GM18502 (cell line): ENCODE data around the gene LRRC58.
"Not testable (repeated sequence)": the region's sequence is repeated elsewhere in the genome, so short reads cannot be mapped to it uniquely, and the experiment has no call there.

Experiments
- ATAC-seq: cut with Tn5 transposase; IDR thresholded peaks from one replicate; pipeline ENCODE4 v1.9.1; 2021; ENCODE audit warnings: mild to moderate bottlenecking; ENCODE audit not compliant: unreplicated experiment, poor library complexity

LRRC58 gene

DNA sequence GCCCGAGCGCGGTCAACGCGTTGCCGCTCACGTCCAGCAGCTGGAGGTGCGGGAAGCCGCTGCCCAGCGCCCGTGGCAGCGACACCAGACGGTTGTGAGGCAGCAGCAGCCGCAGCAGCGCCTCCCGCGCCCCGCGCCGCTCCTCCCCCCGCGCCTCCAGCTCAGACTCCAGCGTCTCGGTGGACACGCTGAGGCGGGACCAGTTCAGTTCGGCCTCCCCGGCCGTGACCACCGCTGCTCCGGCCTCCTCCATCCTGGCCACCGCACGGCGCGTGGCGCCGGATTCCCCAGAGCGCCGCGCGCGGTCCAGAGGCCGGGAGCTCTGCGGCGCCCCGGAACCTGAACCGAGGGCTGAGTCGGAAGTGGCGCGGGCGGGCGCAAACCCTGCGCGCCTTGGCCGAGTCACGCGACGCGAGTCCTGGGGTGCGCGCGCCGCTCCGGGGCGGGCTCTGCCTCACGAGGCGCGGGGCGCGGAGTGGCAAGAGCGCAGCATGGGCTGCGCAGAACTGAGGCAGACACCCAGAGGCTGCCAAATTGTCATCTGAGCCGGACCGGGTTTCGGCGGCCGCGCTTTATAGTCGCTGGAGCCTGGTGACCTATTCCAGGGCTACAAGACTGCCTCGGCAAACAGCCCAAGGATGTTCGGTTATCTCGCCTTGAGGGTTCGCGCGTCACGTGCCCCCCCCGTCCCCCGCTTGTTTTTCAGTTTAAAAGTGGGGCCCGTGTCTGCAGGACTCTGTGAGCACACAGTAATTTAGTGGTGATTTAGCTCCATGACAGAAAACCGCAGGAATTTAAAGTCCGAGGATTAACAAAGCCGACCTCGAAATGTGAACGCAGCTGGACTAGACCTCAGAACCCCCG, at the start of gene LRRC58:
TSS of gene LRRC58 (minus strand) at position 364 of the 864 bp plus-strand sequence. CDS start at position 253, 111 bp downstream.
- ATAC-seq, result peak; percentile 88

- ATAC-seq, result no peak
Observed at GRCh38 chr3:120396469-120396868, 47.3 kb upstream of the LRRC58 start.

GRCh38 chr3:120394347-120394746, 45.2 kb upstream of the LRRC58 start:
- ATAC-seq, result no peak

DNA sequence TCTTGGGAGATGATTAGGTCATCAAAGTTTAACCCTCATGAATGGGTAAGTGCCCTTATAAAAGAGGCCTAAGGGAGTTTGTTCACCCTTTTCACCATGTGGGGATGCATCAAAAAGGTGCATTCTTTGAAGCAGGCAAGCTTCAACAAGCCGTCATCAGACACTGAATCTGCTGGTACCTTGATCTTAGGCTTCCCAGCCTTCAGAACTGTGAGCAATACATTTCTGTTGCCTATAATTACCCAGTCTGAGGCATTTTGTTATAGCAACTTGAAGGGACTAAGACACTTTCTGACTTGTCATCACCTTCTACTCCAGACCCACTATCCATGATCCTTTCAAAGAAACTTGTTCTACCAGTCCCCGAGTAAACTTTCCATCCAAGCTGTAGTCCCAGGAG, 44.6 kb upstream of the LRRC58 start:
- ATAC-seq, result no peak

GRCh38 chr3:120393243-120393642, 44.1 kb upstream of the LRRC58 start:
- ATAC-seq, result no peak

GRCh38 chr3:120382941-120383447, 33.8 kb upstream of the LRRC58 start:
- no peak for ATAC-seq

- ATAC-seq, result no peak
Observed at GRCh38 chr3:120381503-120381902, 32.3 kb upstream of the LRRC58 start.

DNA sequence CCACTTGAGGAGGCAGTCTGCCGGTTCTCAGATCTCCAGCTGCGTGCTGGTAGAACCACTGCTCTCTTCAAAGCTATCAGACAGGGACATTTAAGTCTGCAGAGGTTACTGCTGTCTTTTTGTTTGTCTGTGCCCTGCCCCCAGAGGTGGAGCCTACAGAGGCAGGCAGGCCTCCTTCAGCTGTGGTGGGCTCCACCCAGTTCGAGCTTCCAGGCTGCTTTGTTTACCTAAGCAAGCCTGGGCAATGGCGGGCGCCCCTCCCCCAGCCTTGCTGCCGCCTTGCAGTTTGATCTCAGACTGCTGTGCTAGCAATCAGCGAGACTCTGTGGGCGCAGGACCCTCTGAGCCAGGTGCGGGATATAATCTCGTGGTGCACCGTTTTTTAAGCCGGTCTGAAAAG, 28.8 kb upstream of the LRRC58 start:
- ATAC-seq, result not testable (repeated sequence)

GRCh38 chr3:120370463-120370862, 21.3 kb upstream of the LRRC58 start:
- ATAC-seq, result peak; percentile 80

DNA sequence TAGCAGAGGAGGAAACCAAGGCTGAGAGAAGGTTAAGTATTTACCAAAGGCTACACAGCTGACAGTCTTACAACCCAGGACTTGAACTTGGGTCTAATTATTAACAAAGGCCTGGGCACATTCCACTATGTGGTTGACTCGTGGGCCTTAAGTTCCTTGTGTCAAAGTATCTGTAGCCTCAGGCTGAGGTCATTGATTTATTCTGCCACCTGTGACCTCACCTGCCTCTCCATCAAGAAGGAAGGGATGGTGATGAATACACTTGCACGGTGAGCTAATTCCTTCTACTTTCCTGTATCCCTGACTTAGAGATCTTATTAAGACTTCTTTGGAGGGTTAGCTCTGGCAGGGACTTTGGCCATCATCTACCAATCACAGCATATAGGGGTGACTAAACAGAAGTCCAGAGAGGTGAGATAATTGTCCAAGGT, 19.9 kb upstream of the LRRC58 start:
- ATAC-seq, result peak; percentile 70

DNA sequence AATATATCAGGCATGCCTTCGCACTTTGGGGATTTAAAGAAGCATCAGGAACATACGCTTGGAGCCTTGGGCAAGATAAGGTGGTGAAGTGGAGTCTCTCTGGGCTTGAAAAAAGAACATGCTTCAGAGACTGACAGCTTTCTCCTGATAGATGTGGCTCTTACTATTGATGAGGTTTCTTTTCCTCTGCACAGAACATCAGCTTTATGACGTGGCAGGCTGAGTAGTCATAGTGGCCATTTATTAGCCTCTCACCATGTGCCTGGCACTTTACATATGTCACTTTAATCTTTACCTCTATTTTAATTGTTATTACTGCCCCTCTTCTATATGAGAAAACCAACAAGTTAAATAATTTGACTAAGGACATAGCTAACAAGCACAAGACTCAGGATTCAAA, 19.0 kb upstream of the LRRC58 start:
- ATAC-seq, result no peak

GRCh38 chr3:120364821-120365220, 15.7 kb upstream of the LRRC58 start:
- no peak for ATAC-seq

DNA sequence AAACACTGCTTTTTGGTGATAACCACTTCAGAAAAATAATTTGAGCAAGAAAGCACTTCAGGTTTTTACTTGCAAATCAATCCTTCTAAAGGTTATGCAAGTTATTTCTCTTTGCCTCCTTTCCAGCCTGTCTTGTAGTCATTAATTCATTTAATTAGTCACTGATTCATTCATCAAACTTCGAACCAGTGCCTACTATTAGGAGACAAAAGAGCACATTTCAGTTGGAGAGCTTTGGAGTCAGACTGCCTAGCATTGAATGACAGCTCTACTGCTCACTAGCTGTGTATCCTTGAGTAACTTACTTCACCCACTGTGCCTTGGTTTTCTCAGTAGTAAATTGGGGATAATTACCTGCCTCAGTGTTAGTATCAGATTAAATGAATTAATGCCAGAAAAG, 14.9 kb upstream of the LRRC58 start:
- no peak for ATAC-seq

DNA sequence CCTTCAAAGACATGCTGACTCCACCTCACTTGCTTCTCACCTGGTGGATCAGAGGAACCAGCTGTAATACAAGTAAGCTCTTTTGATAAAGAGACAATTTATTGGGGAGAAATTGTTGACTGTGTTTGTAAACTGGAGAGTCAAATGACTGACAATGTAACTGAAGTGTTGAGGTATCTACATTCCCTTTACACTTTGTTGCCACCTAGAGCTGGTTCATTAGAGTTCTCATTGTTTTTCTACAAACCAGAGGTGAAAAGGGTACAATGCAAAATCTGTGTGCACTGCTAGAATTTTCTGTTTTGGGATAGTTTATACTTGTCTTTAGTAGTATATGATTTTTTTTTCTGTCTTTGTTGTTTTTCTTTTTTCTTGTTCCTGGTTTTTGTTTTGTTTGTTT, 8.7 kb upstream of the LRRC58 start:
- no peak for ATAC-seq

GRCh38 chr3:120355486-120355885, 6.3 kb upstream of the LRRC58 start:
- ATAC-seq, result peak; percentile 77

GRCh38 chr3:120353463-120353862, 4.3 kb upstream of the LRRC58 start:
- no peak for ATAC-seq

- ATAC-seq, result no peak
Observed at GRCh38 chr3:120352017-120352416, 2.9 kb upstream of the LRRC58 start.

DNA sequence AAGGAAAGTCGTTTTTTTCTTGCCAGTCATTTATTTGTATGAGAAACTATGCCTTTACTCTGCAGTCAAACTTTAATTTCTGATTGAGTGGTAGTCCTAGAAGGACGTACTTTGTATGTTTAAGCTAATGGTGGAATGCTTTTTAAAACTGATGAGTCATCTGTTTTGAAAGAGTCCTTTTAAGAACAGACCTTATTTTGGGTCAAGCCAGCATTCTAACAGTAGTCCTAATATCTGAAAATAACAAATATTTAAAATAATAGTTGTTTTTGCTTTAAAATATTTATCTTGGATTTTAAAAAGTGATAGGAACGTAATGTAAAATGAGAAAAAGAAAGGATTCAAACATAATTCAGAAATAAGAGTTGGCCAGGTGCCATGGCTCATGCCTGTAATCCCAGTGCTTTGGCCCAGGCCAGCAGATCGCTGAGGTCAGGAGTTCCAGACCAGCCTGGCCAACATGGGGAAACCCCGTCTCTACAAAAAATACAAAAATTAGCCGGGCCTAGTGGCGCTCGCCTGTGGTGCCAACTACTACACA, 1.3 kb upstream of the LRRC58 start:
- ATAC-seq, result no peak

- no peak for ATAC-seq
Observed at GRCh38 chr3:120349855-120350125, 636 bp upstream of the LRRC58 start.

- ATAC-seq, result peak; percentile 53
Observed at GRCh38 chr3:120348065-120348990, 826 bp downstream of the LRRC58 start.

GRCh38 chr3:120344349-120344748, 4.8 kb downstream of the LRRC58 start:
- ATAC-seq, result no peak
